SU-DHL-6 (cell line): ENCODE results near the gene REPS1.

Experiments
- EZH2phosphoT487 ChIP-seq: fragments of 200-600 bp; sonication (generic), shearing (Covaris generic); conservative IDR thresholded peaks from 2 replicates; pipeline ENCODE4 v1.6.1; 2018; ENCODE audit warnings: mild to moderate bottlenecking, antibody characterized with exemption, low read length, moderate library complexity, mixed read lengths
- TF ChIP-seq, protein P1 (sequence below): fragments of 200-600 bp; sonication (generic); IDR thresholded peaks from one replicate; pipeline ENCODE4 v1.5.1; 2017; ENCODE audit warnings: antibody characterized with exemption, mild to moderate bottlenecking, low read length, moderate library complexity; ENCODE audit not compliant: insufficient read depth, poor library complexity, severe bottlenecking

DNA sequence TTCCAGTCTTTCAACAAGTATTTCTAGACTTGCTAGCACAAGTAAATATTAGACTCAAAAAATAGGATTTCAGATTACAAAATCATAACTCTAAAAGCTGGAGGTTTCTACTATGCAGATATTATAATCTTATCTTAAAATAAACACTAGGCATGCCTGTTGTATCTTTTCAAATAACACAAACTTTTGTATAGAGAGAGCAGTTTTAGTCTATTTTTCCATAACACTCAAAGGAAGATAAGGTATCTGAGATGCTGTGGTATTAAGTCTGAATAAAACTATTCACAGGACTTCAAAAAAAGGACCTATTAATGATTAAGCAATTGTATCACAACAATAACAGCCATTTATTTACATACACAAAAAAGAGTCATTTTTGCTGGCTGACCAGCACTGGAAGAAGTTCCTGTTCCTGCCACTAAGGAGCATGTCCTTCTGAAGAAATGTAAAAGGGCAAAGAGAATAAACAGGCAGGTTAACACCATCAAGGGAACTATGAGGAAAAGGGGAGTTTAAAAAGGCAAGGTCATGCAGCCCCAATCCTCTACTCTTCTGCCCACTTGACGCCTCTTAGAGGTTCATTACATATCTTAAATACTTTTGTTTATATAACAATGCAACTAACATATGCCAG lies 39.4 kb downstream of the REPS1 start:
- TF ChIP-seq, protein P1, sequence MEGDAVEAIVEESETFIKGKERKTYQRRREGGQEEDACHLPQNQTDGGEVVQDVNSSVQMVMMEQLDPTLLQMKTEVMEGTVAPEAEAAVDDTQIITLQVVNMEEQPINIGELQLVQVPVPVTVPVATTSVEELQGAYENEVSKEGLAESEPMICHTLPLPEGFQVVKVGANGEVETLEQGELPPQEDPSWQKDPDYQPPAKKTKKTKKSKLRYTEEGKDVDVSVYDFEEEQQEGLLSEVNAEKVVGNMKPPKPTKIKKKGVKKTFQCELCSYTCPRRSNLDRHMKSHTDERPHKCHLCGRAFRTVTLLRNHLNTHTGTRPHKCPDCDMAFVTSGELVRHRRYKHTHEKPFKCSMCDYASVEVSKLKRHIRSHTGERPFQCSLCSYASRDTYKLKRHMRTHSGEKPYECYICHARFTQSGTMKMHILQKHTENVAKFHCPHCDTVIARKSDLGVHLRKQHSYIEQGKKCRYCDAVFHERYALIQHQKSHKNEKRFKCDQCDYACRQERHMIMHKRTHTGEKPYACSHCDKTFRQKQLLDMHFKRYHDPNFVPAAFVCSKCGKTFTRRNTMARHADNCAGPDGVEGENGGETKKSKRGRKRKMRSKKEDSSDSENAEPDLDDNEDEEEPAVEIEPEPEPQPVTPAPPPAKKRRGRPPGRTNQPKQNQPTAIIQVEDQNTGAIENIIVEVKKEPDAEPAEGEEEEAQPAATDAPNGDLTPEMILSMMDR, result no peak
- no peak for TF ChIP-seq EZH2phosphoT487
